Central memory CD8-positive, alpha-beta T cell (primary cell): Measurements from ENCODE around the gene USP22.

Experiments used
- ATAC-seq: fragments of 150-1000 bp; cut with Tn5 transposase; replicated peaks from 2 replicates; pipeline ENCODE4 v1.10.0; 2022; ENCODE audit warnings: mild to moderate bottlenecking, moderate FRiP score, moderate number of reproducible peaks; ENCODE audit not compliant: poor library complexity, severe bottlenecking; ENCODE audit errors: extremely low read depth
- DNase-seq, 2 donors: peaks; one replicate each; pipeline ENCODE4 v3.0.0; 2021; ENCODE audit warnings: low spot score in 2 of 2
- H3K27ac Mint-ChIP-seq: one replicate; pipeline ENCODE4 v1.8.0; 2022; ENCODE audit warnings: low read depth, mild to moderate bottlenecking, moderate library complexity, mixed read lengths
- H3K27me3 Mint-ChIP-seq: one replicate; pipeline ENCODE4 v1.8.0; 2022; ENCODE audit warnings: mixed read lengths
- H3K36me3 Mint-ChIP-seq: one replicate; pipeline ENCODE4 v1.8.0; 2022; ENCODE audit warnings: mild to moderate bottlenecking, moderate library complexity, mixed read lengths; ENCODE audit not compliant: insufficient read depth
- H3K4me1 Mint-ChIP-seq: one replicate; pipeline ENCODE4 v1.8.0; 2022; ENCODE audit warnings: mixed read lengths
- H3K4me3 Mint-ChIP-seq: one replicate; pipeline ENCODE4 v1.8.0; 2022; ENCODE audit warnings: mild to moderate bottlenecking, moderate library complexity, mixed read lengths
- H3K9me3 Mint-ChIP-seq: one replicate; pipeline ENCODE4 v1.8.0; 2022; ENCODE audit warnings: mixed read lengths

USP22 gene

DNA sequence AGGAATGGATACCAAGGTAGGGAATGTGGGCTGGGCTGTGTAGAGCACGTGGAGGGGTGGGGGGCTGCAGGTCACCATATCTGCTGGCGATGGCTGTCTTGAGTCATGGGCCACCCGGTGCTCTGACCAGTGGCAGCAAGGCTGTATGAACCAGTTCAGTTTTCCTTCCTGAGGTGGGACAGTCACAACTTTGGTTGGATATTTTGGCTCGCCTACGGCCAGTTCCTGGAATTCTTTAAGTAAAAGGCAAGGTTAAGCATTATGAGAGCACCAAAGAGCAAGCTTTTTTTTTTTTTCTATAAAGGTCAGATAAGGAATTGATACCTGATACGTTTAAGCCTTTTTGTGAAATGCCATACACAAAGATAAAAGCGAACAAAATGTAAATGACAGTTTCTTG, 81.9 kb downstream of the USP22 start:
- H3K4me1 Mint-ChIP-seq: no peaks in the 10 kb centered on the region
- H3K27ac Mint-ChIP-seq: no peak overlapping the region
- H3K9me3 Mint-ChIP-seq: no peaks in the 10 kb centered on the region
- no peak overlapping the region for H3K4me3 Mint-ChIP-seq
- no peak for DNase-seq
- no peaks in the 10 kb centered on the region for H3K36me3 Mint-ChIP-seq
- peaks cover 93% of the 10 kb centered on the region for H3K27me3 Mint-ChIP-seq
- ATAC-seq: no peak

DNA sequence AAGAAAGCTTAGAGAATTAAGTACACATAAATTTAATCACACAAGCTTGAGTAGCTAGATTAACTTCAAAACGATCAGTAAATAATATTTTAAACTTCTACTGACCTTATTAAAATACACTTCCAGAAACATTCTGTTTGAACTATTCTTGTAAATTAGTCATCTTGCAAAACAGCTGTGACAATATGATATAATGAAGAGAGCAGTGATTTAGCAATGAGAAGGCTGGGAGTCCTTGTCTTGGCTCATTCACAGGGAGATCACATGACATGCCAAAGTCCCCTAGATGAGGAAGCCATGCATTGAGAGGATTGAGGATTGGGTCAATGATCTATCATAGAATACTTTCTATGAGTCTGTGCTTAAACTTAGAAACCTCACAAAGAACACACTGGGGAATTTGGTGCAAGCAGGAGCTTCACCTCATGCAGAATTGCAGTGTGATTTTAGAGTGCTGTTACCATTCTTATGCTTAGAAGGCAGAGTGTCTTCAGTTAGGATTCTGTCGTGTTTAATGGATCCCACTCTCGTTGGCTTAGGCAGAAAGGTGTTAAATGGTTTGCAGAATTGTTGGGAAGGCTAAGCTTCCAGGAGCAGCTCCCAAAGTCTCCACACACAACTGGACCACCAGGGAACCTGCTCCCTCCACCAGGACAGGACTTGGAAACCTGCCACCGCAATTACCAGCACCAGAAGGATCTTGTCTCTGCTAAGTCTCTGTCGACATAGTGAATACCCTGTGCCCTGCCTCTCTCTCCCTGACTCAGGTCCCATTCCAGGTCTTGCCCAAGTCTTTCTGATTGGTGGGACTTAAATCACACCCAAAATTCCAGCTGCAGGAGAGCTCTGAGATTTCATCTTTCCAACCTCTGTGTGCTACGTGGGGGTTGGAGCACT, 87.1 kb downstream of the USP22 start:
- DNase-seq (no peak), ATAC-seq (no peak)
- no peak overlapping the region for H3K4me3 Mint-ChIP-seq
- H3K9me3 Mint-ChIP-seq: no peaks in the 10 kb centered on the region
- peaks cover 67% of the 10 kb centered on the region for H3K27me3 Mint-ChIP-seq
- no peak overlapping the region for H3K27ac Mint-ChIP-seq
- no peaks in the 10 kb centered on the region for H3K4me1 Mint-ChIP-seq
- no peaks in the 10 kb centered on the region for H3K36me3 Mint-ChIP-seq

DNA sequence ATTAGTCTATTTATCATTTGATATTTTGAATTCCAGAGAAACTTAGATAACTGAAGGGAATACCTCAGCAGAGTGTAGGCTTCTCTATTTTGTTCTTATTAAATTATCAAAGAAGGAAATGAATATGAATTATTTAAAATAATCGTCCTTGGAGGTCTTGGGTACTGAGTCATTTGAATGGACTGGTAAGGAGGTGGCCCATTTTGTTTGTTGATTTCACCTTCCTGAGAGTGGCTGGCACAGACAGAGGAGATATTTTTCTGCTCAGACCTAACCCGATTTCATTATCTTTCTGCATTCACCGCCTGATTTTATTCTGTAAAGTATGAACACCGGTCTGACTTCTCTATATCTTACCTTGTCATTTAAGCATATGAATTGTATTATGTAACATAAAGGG, 88.0 kb downstream of the USP22 start:
- H3K27ac Mint-ChIP-seq: no peak overlapping the region
- no peaks in the 10 kb centered on the region for H3K4me1 Mint-ChIP-seq
- ATAC-seq: no peak
- no peak for DNase-seq
- H3K36me3 Mint-ChIP-seq: no peaks in the 10 kb centered on the region
- H3K27me3 Mint-ChIP-seq: peaks cover 67% of the 10 kb centered on the region
- H3K4me3 Mint-ChIP-seq: no peak overlapping the region
- no peaks in the 10 kb centered on the region for H3K9me3 Mint-ChIP-seq

DNA sequence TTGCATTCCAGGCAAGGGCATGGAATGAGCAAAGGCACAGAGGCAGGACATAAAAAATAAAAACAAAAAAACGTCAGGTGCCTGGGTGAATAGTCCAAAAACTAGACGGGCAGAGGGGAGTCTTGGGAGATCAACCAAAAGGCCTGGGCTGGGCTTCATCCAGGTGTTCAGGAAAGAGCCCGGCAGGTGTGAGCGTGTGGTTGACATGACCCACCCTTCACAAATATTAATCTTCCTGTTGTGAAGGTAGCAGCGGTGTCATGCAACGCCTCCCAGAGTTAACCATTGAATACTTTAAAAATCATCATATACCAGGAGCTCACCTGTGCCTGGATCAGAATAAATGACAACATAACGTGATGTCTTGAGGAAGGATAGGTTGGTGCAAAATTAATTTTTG, 90.6 kb downstream of the USP22 start:
- peaks cover 55% of the 10 kb centered on the region for H3K27me3 Mint-ChIP-seq
- ATAC-seq (no peak), DNase-seq (no peak)
- H3K27ac Mint-ChIP-seq: no peak overlapping the region
- no peaks in the 10 kb centered on the region for H3K4me1 Mint-ChIP-seq
- H3K9me3 Mint-ChIP-seq: no peaks in the 10 kb centered on the region
- no peaks in the 10 kb centered on the region for H3K36me3 Mint-ChIP-seq
- no peak overlapping the region for H3K4me3 Mint-ChIP-seq
